HFF-Myc (cell line): Measurements from ENCODE around the gene PTGIR.
A peak's percentile ranks its signal among the peaks of the same experiment; 100 is the strongest.

Experiments
- DNase-seq: peaks from one replicate; pipeline ENCODE4 v3.0.0-alpha.2; 2011; ENCODE audit warnings: low read depth; ENCODE audit errors: extremely low read depth
- H3K4me3 ChIP-seq: replicated peaks from 2 replicates; pipeline ENCODE4 v1.5.1; 2011; ENCODE audit warnings: low read depth, mild to moderate bottlenecking, control low read depth, low read length
- TF ChIP-seq, protein P1 (sequence below): IDR thresholded peaks from 2 replicates; pipeline ENCODE4 v1.5.1; 2012; ENCODE audit warnings: mild to moderate bottlenecking, low read depth, low read length, control low read depth; ENCODE audit errors: missing control alignments

PTGIR gene

GRCh38 chr19:46639358-46640182 lies 14.7 kb upstream of the PTGIR start:
- TF ChIP-seq, protein P1, sequence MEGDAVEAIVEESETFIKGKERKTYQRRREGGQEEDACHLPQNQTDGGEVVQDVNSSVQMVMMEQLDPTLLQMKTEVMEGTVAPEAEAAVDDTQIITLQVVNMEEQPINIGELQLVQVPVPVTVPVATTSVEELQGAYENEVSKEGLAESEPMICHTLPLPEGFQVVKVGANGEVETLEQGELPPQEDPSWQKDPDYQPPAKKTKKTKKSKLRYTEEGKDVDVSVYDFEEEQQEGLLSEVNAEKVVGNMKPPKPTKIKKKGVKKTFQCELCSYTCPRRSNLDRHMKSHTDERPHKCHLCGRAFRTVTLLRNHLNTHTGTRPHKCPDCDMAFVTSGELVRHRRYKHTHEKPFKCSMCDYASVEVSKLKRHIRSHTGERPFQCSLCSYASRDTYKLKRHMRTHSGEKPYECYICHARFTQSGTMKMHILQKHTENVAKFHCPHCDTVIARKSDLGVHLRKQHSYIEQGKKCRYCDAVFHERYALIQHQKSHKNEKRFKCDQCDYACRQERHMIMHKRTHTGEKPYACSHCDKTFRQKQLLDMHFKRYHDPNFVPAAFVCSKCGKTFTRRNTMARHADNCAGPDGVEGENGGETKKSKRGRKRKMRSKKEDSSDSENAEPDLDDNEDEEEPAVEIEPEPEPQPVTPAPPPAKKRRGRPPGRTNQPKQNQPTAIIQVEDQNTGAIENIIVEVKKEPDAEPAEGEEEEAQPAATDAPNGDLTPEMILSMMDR: no peak
- H3K4me3 ChIP-seq: peak overlapping the region; percentile 40
- peak; percentile 71 for DNase-seq

- DNase-seq: no peak
Measured at GRCh38 chr19:46637224-46637623, 12.3 kb upstream of the PTGIR start.

DNA sequence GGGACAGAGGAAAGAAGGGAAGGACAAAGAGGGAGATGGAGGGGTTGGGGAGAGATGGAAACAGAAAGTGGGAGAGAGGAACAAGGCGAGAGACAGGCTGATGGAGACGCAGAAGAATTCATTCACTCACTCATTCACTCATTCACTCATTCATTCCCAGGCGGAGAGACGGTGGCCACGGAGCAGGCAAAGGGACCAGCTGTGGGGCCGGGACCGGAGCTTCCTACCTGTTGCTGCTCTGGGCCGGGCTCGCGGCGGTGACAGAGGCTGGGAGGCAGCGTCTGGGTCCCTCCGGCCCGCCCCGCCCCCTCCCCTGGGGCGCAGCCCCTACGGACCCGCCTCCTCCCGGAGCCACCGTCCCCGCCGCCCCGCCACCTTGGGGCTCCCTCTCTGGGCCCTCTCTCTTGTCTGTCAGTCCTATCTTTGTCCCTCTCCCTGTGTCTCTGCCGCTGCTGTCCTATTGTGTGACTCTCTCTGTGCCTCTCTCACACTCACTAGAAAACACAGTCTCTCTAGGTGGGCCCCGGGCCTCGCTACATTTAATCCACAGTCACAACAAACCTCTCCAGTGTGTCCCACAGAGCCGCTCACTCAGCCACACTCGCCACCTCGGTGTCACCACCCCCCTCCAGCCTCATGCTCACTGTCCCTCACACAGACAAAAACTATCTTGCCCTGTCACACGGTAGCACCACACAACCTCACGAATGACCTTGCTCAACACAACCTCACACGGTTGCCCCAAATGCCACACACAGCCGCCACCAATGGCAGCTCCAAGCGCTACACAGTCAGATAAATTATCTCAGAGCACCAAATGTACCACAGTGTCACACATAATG lies 11.3 kb upstream of the PTGIR start, which contains the start of gene GNG8:
TSS of gene GNG8 (minus strand) at position 283 of the 842 bp plus-strand sequence. CDS start 1,520 bp downstream, outside the sequence.
- DNase-seq: no peak
- no peak within 1 kb of the TSS for H3K4me3 ChIP-seq
- TF ChIP-seq, protein P1: no peak

More at GRCh38 chr19:46637224-46637623, 12.3 kb upstream of the PTGIR start:
- TF ChIP-seq, protein P1: no peak
- H3K4me3 ChIP-seq: no peak overlapping the region

DNA sequence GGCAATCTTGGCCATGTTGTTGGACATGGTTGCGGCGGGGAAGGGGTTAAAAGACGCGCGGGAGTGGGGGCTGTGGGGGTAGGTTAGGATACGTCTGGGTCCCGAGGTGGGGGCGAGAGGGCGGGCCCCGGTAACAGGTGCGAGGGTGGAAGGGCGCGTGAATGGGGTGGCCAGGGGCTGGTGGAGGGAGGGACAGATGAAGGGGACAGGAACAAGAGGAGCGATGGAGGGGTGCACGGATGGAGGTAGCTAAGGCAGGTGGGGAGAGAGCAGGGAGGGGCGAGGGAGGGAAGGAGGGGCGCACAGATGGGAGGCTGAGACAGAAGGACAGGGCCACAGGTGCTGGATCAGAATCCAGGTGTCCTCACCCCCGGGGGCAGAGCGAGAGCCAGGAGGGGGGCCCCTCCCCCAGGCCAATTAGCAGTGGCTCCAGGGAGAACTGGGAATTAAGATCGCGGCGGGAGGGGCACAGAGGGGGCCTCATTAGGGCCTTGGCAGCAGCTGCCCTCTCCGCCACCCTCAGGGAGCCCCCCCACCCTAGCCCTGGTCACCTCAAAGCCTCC lies 9.8 kb upstream of the PTGIR start:
- TF ChIP-seq, protein P1: no peak
- H3K4me3 ChIP-seq: peak overlapping the region; percentile 22
- DNase-seq: no peak

DNA sequence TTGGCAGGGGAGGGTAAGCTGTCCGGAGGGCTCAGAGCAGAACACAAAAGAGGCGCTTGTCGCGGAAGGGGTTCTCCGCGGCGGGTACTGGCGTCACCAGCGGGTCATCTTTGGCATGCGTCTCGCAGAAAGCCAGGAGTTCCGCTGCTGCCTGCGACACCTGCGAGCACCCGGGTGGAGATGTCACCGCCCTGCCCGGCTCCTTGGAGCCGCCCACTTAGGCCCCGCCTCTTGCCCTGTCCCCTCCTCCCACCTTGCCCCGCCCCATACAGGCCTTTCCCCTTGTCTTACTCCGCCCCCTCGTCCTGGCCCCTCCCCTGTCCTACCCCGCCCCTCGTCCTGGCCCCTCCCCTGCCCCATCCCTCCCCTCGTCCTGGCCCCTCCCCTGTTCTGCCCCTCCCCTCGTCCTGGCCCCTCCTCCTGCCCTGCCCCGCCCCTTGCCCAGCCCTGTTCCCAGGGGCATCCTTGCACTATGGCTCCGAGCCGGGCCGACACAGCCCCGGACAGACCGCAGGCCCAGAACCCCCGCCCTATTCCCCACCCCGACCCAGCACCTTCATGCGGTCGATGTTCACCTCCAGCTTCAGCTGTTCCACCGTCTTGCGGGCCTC lies 9.3 kb upstream of the PTGIR start:
- DNase-seq: peak; percentile 52
- TF ChIP-seq, protein P1: no peak
- peak overlapping the region; percentile 22 for H3K4me3 ChIP-seq

GRCh38 chr19:46633130-46633529 lies 8.2 kb upstream of the PTGIR start:
- DNase-seq: no peak
- TF ChIP-seq, protein P1: no peak
- no peak overlapping the region for H3K4me3 ChIP-seq
